Upper lobe of left lung (tissue), 6 donors: ENCODE results near the gene ZXDC. TPM values are rescaled to one million over a fixed set of nuclear protein-coding genes. Genes with fewer than 3 reads are reported as not detected.
A peak's percentile ranks its signal among the peaks of the same experiment; 100 is the strongest.

Experiments used
- ATAC-seq, 2 donors: fragments of 200-7000 bp; cut with Tn5 transposase; one replicate each; pipeline ENCODE4 v1.9.1; 2022; ENCODE audit warnings: mild to moderate bottlenecking in 2 of 2, moderate library complexity in 2 of 2; ENCODE audit not compliant: low FRiP score in 2 of 2
- DNase-seq, 2 donors: peaks; one replicate each; pipeline ENCODE4 v3.0.0-alpha.2; 2019 to 2020
- H3K27ac ChIP-seq, 4 donors: fragments of 200-600 bp; sonication (generic); one replicate each; pipeline ENCODE4 v1.5.1; 2016 to 2019
- H3K27me3 ChIP-seq, 4 donors: fragments of 200-600 bp; sonication (generic); one replicate each; pipeline ENCODE4 v1.5.1; 2017 to 2019
- H3K36me3 ChIP-seq, 4 donors: fragments of 200-600 bp; sonication (generic); one replicate each; pipeline ENCODE4 v1.5.1; 2016 to 2019
- H3K4me1 ChIP-seq, 4 donors: fragments of 200-600 bp; sonication (generic); one replicate each; pipeline ENCODE4 v1.5.1; 2018 to 2019
- H3K4me3 ChIP-seq, 4 donors: fragments of 200-600 bp; sonication (generic); one replicate each; pipeline ENCODE4 v1.5.1; 2017 to 2019; ENCODE audit warnings: mild to moderate bottlenecking in 2 of 4, moderate library complexity in 1 of 4
- H3K9me3 ChIP-seq, 4 donors: fragments of 200-600 bp; sonication (generic); one replicate each; pipeline ENCODE4 v1.5.1; 2018 to 2019
- EP300 ChIP-seq, 4 donors: sonication (generic); formaldehyde crosslinking; IDR thresholded peaks; one replicate each; pipeline ENCODE4 v1.5.1; 2017; ENCODE audit warnings: antibody characterized with exemption in 4 of 4, control low read depth in 2 of 4
- POLR2A ChIP-seq, 4 donors: fragments of 450-650 bp; IDR thresholded peaks; one replicate each; pipeline ENCODE4 v1.5.1; 2016 to 2017; ENCODE audit warnings: antibody characterized with exemption in 4 of 4, mild to moderate bottlenecking in 2 of 4
- POLR2AphosphoS5 ChIP-seq, 2 donors: sonication (generic); formaldehyde crosslinking; IDR thresholded peaks; one replicate each; pipeline ENCODE4 v1.5.1; 2017; ENCODE audit warnings: antibody characterized with exemption in 2 of 2
- WGBS, 2 donors: methylation state at CpG; one replicate each; pipeline ENCODE4 v1.1.5; 2017 to 2018; 5-methylcytosine and 5-hydroxymethylcytosine counted together
- total RNA-seq, 6 donors: library from RNA; depleted of rRNA in 4 of 6; stranded (reverse); fragments of >200 nt in 4 of 6; gene quantifications; one replicate each; pipeline versions ENCODE4 v1.1.0 to v1.2.1, GENCODE V29; 2016 to 2021
- TF ChIP-seq, protein P1 (sequence below), 6 experiments: fragments of 450-650 bp in 4 of 6; fragments of 200-600 bp in 2 of 6; sonication (generic) in 2 of 6; IDR thresholded peaks; one replicate each; pipeline ENCODE4 v1.5.1; 2016 to 2019; ENCODE audit warnings: antibody characterized with exemption in 6 of 6
- donor health status: DM: no; HTN: no; CAD: no; lungs with moderate emphysema.
- donor health status: DM: no; HTN: yes; CAD: no; lungs with severe emphysema.

The ZXDC gene
- total RNA-seq, 6 donors from 2014 or later = 35.9 to 112 (median 53.5) TPM

DNA sequence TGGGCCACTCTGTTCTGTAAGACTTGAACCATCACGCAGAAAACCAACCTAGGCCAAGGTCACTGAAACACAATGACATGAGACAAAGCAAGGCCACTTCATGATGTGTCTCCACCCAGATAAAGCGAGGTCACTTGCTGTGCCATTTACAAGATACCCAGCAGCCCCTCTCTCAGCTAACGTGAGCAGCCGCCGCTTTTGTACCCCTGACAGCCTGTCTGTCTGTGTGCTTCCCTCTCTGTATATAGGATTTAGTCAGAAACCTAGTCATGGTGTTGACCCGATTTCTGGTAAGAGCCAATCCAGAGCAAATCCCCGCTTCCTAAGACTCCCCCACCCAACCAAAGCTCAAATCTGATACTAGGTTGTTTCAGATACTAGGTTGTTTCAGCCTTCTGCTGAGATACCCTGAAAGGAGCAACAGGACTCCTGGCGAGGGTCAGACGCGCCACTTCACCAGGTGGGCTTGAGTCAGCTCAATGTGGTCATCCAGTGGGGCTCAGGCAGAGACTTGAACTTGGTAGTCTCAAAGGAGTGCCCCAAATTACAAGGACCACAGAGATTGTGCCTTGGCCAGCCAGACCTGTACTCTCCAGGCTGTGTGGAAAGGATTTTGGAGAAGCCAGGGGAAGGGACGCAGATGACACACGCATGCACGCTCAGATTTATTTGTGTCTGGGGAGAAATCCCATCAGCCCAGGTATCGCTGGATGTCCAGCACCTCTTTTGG lies 3.1 kb upstream of the ZXDC start:
- Histone ChIP-seq H3K27me3 (no peaks in the 10 kb centered on the region), H3K36me3 (no peaks in the 10 kb centered on the region), H3K9me3 (no peaks in the 10 kb centered on the region), H3K4me1 (peaks cover 16 to 26% (median 19%) of the 10 kb centered on the region in 4 donors), H3K27ac (no peak overlapping the region), H3K4me3 (no peak overlapping the region)
- ATAC-seq = no peak
- no peak for DNase-seq
- 95 to 96% methylated on average over 13 to 14 of the region's 14 CpGs for WGBS, 2 donors
- TF ChIP-seq POLR2AphosphoS5 (IDR thresholded peaks at IDR 0.05) = no peak
- TF ChIP-seq, protein P1, sequence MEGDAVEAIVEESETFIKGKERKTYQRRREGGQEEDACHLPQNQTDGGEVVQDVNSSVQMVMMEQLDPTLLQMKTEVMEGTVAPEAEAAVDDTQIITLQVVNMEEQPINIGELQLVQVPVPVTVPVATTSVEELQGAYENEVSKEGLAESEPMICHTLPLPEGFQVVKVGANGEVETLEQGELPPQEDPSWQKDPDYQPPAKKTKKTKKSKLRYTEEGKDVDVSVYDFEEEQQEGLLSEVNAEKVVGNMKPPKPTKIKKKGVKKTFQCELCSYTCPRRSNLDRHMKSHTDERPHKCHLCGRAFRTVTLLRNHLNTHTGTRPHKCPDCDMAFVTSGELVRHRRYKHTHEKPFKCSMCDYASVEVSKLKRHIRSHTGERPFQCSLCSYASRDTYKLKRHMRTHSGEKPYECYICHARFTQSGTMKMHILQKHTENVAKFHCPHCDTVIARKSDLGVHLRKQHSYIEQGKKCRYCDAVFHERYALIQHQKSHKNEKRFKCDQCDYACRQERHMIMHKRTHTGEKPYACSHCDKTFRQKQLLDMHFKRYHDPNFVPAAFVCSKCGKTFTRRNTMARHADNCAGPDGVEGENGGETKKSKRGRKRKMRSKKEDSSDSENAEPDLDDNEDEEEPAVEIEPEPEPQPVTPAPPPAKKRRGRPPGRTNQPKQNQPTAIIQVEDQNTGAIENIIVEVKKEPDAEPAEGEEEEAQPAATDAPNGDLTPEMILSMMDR (IDR thresholded peaks at IDR 0.05) = no peak
- TF ChIP-seq EP300 (IDR thresholded peaks at IDR 0.05) = no peak
- TF ChIP-seq POLR2A (IDR thresholded peaks at IDR 0.05) = no peak

DNA sequence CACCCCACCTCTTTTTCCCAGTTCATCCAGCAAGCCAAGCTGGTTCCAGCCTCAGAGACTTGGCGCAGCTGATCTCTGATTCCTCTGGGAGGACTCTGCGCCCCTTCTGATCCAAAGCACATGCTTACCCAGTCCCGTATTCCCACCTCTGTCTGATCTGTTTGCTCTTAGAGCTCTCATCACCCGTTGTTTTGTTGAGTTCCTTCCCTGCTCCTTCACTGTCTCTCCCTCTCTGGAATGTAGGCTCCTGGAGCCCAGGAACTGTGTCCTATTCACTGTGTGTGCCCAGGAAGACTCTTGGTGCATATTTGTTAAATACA lies 1.3 kb upstream of the ZXDC start:
- Histone ChIP-seq H3K27ac (peak overlapping the region in 2 of 4 donors; percentile 84 to 89), H3K9me3 (no peaks in the 10 kb centered on the region), H3K36me3 (no peaks in the 10 kb centered on the region), H3K27me3 (no peaks in the 10 kb centered on the region), H3K4me3 (peak overlapping the region in 1 of 4 donors; percentile 80), H3K4me1 (peaks cover 33 to 43% (median 36%) of the 10 kb centered on the region in 4 donors)
- ATAC-seq = no peak
- DNase-seq = no peak
- 53 to 73% methylated on average over 4 of the region's 4 CpGs for WGBS, 2 donors
- TF ChIP-seq EP300 (IDR thresholded peaks at IDR 0.05) (no peak), POLR2A (IDR thresholded peaks at IDR 0.05) (no peak)
- TF ChIP-seq, protein P1 (IDR thresholded peaks at IDR 0.05) = no peak

- peak; percentile 3 to 68 for ATAC-seq
- peak overlapping the region; percentile 41 to 80 (median 70) for H3K4me3 ChIP-seq
- no peaks in the 10 kb centered on the region for H3K9me3 ChIP-seq
- TF ChIP-seq, protein P1 (IDR thresholded peaks at IDR 0.05) = peak in 2 of 6 experiments; percentile 7 to 18
- TF ChIP-seq POLR2AphosphoS5 (IDR thresholded peaks at IDR 0.05) (peak; percentile 61 to 79), EP300 (IDR thresholded peaks at IDR 0.05) (no peak), POLR2A (IDR thresholded peaks at IDR 0.05) (peak in 3 of 4 donors; percentile 39 to 71 (median 43))
- peak in 1 of 2 donors; percentile 90 for DNase-seq
- 14 to 24% methylated on average over 27 to 50 of the region's 66 CpGs for WGBS, 2 donors
- H3K27ac ChIP-seq = peak overlapping the region; percentile 84 to 94 (median 90)
- H3K4me1 ChIP-seq = peaks cover 40 to 46% (median 42%) of the 10 kb centered on the region in 4 donors
- H3K27me3 ChIP-seq = no peaks in the 10 kb centered on the region
- peaks cover 0 to 4% (median 0%) of the 10 kb centered on the region in 4 donors for H3K36me3 ChIP-seq
These were observed 722 bp upstream of the ZXDC start for GRCh38 chr3:126476166-126477060.

DNA sequence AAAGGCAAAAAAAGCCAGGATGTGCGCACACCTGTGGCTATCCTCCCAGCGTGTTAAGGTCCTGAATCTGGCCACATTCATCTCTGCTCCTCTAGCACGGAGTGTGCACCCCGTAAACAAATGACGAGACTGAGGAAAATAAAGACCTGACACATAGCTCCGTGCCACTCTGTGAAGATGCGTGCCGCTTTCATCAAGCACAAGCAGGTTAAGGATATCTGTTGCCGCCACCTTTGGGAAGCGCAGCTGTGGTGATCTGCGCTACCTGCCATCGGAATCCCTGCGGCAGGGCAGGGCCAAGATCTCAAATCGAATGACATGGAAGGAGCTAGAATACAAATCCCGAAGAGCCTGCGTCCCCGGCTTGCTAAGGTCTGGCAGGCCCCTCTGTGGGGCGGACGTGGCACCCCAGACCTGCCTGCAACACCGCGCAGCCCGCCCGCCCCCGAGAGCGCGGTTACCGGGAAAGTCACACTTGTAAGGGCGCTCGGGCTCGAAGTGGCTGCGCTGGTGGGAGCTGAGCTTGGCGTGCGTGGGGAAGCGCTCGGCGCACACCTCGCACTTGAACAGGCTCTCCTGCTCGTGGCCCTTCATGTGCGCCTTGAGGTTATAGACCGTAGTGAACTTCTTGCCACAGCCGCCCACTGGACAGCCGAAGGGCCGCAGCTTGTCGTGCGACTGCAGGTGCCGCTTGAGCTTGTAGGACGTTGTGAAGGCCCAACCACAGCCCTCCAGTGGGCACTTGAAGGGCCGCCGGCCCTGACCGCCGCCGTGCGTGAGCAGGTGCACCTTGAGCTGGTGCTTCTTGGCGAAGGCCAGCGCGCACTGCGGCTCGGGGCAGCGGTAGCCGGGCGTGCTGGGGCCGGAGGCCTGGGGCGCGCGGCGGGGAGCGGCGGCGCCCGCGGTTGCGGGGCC lies 936 bp downstream of the ZXDC start:
- DNase-seq = peak; percentile 64 to 92
- Histone ChIP-seq H3K9me3 (no peaks in the 10 kb centered on the region), H3K4me3 (peak overlapping the region; percentile 67 to 80 (median 75)), H3K27ac (peak overlapping the region; percentile 91 to 99 (median 94)), H3K36me3 (peaks cover 12 to 21% (median 14%) of the 10 kb centered on the region in 4 donors), H3K4me1 (peaks cover 45 to 58% (median 50%) of the 10 kb centered on the region in 4 donors), H3K27me3 (no peaks in the 10 kb centered on the region)
- peak; percentile 1 for ATAC-seq
- 17 to 21% methylated on average over 19 to 29 of the region's 72 CpGs for WGBS, 2 donors
- TF ChIP-seq EP300 (IDR thresholded peaks at IDR 0.05) (no peak), POLR2A (IDR thresholded peaks at IDR 0.05) (peak in 1 of 4 donors; percentile 38), POLR2AphosphoS5 (IDR thresholded peaks at IDR 0.05) (peak in 1 of 2 donors; percentile 18)
- TF ChIP-seq, protein P1 (IDR thresholded peaks at IDR 0.05) = peak in 3 of 6 experiments; percentile 16 to 57 (median 21)
